Measurements from ENCODE around the gene HK1. TPM values are rescaled to one million over a fixed set of nuclear protein-coding genes. Genes with fewer than 3 reads are reported as not detected.
"Not testable (repeated sequence)": the region's sequence is repeated elsewhere in the genome, so short reads cannot be mapped to it uniquely, and the experiment has no call there.

Gene HK1
- total RNA-seq, 4 donors from 2014 or later: 17.9 to 77.6 (median 43.6) TPM

GRCh38 chr10:69303632-69304051 lies 25.3 kb downstream of the HK1 start:
- H3K27me3 ChIP-seq: no peaks in the 10 kb centered on the region
- DNase-seq: no peak
- H3K27ac ChIP-seq: no peak overlapping the region
- no peaks in the 10 kb centered on the region for H3K9me3 ChIP-seq
- H3K4me3 ChIP-seq: no peak overlapping the region
- intact Hi-C loops (cut with DNase I; ENCODE audit: low total_unique reads): no loop called here
- TF ChIP-seq, protein P1, sequence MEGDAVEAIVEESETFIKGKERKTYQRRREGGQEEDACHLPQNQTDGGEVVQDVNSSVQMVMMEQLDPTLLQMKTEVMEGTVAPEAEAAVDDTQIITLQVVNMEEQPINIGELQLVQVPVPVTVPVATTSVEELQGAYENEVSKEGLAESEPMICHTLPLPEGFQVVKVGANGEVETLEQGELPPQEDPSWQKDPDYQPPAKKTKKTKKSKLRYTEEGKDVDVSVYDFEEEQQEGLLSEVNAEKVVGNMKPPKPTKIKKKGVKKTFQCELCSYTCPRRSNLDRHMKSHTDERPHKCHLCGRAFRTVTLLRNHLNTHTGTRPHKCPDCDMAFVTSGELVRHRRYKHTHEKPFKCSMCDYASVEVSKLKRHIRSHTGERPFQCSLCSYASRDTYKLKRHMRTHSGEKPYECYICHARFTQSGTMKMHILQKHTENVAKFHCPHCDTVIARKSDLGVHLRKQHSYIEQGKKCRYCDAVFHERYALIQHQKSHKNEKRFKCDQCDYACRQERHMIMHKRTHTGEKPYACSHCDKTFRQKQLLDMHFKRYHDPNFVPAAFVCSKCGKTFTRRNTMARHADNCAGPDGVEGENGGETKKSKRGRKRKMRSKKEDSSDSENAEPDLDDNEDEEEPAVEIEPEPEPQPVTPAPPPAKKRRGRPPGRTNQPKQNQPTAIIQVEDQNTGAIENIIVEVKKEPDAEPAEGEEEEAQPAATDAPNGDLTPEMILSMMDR (IDR thresholded peaks at IDR 0.05): no peak
- no peak for TF ChIP-seq POLR2A (IDR thresholded peaks at IDR 0.05)
- H3K36me3 ChIP-seq: no peaks in the 10 kb centered on the region
- no peaks in the 10 kb centered on the region for H3K4me1 ChIP-seq

- Histone ChIP-seq H3K36me3 (no peaks in the 10 kb centered on the region), H3K27ac (no peak overlapping the region), H3K4me1 (no peaks in the 10 kb centered on the region), H3K9me3 (no peaks in the 10 kb centered on the region), H3K27me3 (no peaks in the 10 kb centered on the region), H3K4me3 (no peak overlapping the region)
- TF ChIP-seq POLR2A (IDR thresholded peaks at IDR 0.05): no peak
- TF ChIP-seq, protein P1 (IDR thresholded peaks at IDR 0.05): no peak
- DNase-seq: no peak
- intact Hi-C loops (cut with DNase I; ENCODE audit: low total_unique reads): no loop called here
Observed at GRCh38 chr10:69306421-69306820, 28.1 kb downstream of the HK1 start.

DNA sequence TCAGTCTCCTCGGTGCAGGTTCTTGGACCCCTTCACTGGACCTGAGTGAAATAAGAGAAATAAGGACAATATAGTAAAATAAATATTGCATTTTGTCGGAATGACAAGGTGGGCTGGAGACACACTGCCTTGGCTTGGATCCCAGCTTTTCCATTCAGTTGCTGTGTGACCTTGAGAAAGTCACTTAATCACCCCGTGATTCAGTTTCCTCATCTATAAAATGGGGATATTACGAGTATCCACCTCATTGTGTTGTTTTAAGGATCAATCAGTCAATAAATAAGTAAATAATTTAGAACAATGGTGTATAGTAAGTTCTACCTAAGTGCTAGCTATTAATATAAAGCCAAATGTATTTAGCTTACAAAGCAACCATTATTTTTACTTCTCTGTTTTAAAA lies 29.1 kb downstream of the HK1 start:
- intact Hi-C loops (cut with DNase I; ENCODE audit: low total_unique reads): no loop called here
- DNase-seq: no peak
- H3K4me1 ChIP-seq: no peaks in the 10 kb centered on the region
- no peaks in the 10 kb centered on the region for H3K9me3 ChIP-seq
- H3K27ac ChIP-seq: no peak overlapping the region
- no peak overlapping the region for H3K4me3 ChIP-seq
- TF ChIP-seq, protein P1 (IDR thresholded peaks at IDR 0.05): no peak
- no peaks in the 10 kb centered on the region for H3K36me3 ChIP-seq
- H3K27me3 ChIP-seq: no peaks in the 10 kb centered on the region

GRCh38 chr10:69308304-69308703 lies 30.0 kb downstream of the HK1 start:
- H3K36me3 ChIP-seq; H3K27me3 ChIP-seq; H3K4me3 ChIP-seq; H3K9me3 ChIP-seq; H3K27ac ChIP-seq; DNase-seq; intact Hi-C loops (cut with DNase I; ENCODE audit: low total_unique reads); H3K4me1 ChIP-seq: not testable (repeated sequence)

DNA sequence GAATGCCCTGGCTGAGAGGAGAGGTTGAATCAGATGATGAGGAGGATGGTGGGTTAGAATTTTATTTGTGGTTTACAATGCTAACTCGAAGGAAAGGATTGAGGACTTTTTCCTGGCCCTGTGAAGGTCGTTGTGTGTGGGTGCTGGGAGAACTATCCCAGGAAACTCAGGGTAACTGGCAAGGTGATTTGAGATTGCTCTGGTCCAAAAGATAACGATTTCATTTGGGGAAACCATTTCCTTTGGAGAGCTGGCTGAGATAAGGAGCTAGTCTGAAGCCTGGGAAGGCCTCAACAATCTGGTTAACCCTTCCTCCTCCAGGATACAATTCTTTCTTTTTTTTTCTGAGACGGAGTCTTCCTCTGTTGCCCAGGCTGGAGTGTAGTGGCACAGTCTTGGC lies 33.0 kb downstream of the HK1 start:
- Histone ChIP-seq H3K4me1 (no peaks in the 10 kb centered on the region), H3K27ac (no peak overlapping the region), H3K27me3 (no peaks in the 10 kb centered on the region), H3K4me3 (no peak overlapping the region), H3K9me3 (no peaks in the 10 kb centered on the region), H3K36me3 (no peaks in the 10 kb centered on the region)
- intact Hi-C loops (cut with DNase I; ENCODE audit: low total_unique reads): no loop called here
- TF ChIP-seq, protein P1 (IDR thresholded peaks at IDR 0.05): no peak
- TF ChIP-seq POLR2A (IDR thresholded peaks at IDR 0.05): no peak
- no peak for DNase-seq

GRCh38 chr10:69312528-69312927 lies 34.2 kb downstream of the HK1 start:
- TF ChIP-seq, protein P1 (IDR thresholded peaks at IDR 0.05): no peak
- TF ChIP-seq POLR2A (IDR thresholded peaks at IDR 0.05): no peak
- Histone ChIP-seq H3K27me3 (no peaks in the 10 kb centered on the region), H3K9me3 (no peaks in the 10 kb centered on the region), H3K27ac (no peak overlapping the region), H3K4me3 (no peak overlapping the region), H3K4me1 (no peaks in the 10 kb centered on the region), H3K36me3 (no peaks in the 10 kb centered on the region)
- intact Hi-C loops (cut with DNase I; ENCODE audit: low total_unique reads): no loop called here
- no peak for DNase-seq

All from uterus (tissue), 4 donors.